Measurements from ENCODE around the gene SMS. TPM values are rescaled to one million over a fixed set of nuclear protein-coding genes. Genes with fewer than 3 reads are reported as not detected.

SMS gene
- total and polyA plus RNA-seq, 2 experiments from 2014 or later = 185 to 274 TPM

DNA sequence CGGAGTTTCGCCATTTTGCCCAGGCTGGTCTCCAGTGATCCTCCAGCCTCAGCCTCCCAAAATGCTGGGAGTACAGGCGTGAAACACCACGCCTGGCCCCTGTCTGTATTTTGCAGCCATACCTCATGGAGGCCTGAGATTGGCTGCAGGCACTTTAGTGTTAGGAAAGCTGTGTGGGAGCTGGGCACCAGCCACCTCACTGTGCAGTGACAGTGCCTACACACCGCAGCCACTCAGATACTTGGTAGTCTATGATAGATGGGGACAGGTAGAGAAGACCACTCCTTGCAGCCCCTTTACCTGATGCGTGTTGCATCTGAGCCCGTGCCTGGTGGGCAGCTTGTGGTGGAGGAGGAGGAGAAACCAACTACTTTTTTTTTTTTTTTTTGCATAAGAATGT is 16.3 kb downstream of the SMS start:
- ATAC-seq (no peak), DNase-seq (ENCODE audit: low spot score) (no peak)
- Histone ChIP-seq H3K4me3 (no peak overlapping the region), H3K4me1 (ENCODE audit: insufficient read depth) (peaks cover 46% of the 10 kb centered on the region), H3K36me3 (ENCODE audit: insufficient read depth) (no peaks in the 10 kb centered on the region), H3K27ac (ENCODE audit: low read depth) (no peak overlapping the region), H3K4me2 (no peak overlapping the region), H2AFZ (no peak overlapping the region), H3K79me2 (replicated peaks; ENCODE audit: insufficient read depth) (peaks cover 100% of the 10 kb centered on the region), H3K9me2 (ENCODE audit: insufficient read depth) (no peaks in the 10 kb centered on the region), H3K27me3 (ENCODE audit: insufficient read depth) (no peaks in the 10 kb centered on the region), H4K20me1 (replicated peaks; ENCODE audit: insufficient read depth) (peaks cover 23% of the 10 kb centered on the region), H3F3A (replicated peaks; ENCODE audit: low read depth) (no peaks in the 10 kb centered on the region)
- Mint-ChIP-seq H3K4me1 (peaks cover 73% of the 10 kb centered on the region), H3K4me3 (no peak overlapping the region), H3K9me3 (no peaks in the 10 kb centered on the region), H3K36me3 (ENCODE audit: low read depth) (peaks cover 7% of the 10 kb centered on the region; the same call in 1 of the 3 replicates), H3K27ac (no peak overlapping the region), H3K27me3 (ENCODE audit: insufficient read depth, low read depth, poor library complexity) (peaks cover 5% of the 10 kb centered on the region)
- TF ChIP-seq JUNB (IDR thresholded peaks at IDR 0.05; ENCODE audit: unreplicated experiment) = no peak
- TF ChIP-seq ZNF114 (CRISPR knock-in tag; IDR thresholded peaks at IDR 0.05) = no peak
- no peak for TF ChIP-seq STAT1 (IDR thresholded peaks at IDR 0.05; ENCODE audit: unreplicated experiment)
- TF ChIP-seq, protein P1, sequence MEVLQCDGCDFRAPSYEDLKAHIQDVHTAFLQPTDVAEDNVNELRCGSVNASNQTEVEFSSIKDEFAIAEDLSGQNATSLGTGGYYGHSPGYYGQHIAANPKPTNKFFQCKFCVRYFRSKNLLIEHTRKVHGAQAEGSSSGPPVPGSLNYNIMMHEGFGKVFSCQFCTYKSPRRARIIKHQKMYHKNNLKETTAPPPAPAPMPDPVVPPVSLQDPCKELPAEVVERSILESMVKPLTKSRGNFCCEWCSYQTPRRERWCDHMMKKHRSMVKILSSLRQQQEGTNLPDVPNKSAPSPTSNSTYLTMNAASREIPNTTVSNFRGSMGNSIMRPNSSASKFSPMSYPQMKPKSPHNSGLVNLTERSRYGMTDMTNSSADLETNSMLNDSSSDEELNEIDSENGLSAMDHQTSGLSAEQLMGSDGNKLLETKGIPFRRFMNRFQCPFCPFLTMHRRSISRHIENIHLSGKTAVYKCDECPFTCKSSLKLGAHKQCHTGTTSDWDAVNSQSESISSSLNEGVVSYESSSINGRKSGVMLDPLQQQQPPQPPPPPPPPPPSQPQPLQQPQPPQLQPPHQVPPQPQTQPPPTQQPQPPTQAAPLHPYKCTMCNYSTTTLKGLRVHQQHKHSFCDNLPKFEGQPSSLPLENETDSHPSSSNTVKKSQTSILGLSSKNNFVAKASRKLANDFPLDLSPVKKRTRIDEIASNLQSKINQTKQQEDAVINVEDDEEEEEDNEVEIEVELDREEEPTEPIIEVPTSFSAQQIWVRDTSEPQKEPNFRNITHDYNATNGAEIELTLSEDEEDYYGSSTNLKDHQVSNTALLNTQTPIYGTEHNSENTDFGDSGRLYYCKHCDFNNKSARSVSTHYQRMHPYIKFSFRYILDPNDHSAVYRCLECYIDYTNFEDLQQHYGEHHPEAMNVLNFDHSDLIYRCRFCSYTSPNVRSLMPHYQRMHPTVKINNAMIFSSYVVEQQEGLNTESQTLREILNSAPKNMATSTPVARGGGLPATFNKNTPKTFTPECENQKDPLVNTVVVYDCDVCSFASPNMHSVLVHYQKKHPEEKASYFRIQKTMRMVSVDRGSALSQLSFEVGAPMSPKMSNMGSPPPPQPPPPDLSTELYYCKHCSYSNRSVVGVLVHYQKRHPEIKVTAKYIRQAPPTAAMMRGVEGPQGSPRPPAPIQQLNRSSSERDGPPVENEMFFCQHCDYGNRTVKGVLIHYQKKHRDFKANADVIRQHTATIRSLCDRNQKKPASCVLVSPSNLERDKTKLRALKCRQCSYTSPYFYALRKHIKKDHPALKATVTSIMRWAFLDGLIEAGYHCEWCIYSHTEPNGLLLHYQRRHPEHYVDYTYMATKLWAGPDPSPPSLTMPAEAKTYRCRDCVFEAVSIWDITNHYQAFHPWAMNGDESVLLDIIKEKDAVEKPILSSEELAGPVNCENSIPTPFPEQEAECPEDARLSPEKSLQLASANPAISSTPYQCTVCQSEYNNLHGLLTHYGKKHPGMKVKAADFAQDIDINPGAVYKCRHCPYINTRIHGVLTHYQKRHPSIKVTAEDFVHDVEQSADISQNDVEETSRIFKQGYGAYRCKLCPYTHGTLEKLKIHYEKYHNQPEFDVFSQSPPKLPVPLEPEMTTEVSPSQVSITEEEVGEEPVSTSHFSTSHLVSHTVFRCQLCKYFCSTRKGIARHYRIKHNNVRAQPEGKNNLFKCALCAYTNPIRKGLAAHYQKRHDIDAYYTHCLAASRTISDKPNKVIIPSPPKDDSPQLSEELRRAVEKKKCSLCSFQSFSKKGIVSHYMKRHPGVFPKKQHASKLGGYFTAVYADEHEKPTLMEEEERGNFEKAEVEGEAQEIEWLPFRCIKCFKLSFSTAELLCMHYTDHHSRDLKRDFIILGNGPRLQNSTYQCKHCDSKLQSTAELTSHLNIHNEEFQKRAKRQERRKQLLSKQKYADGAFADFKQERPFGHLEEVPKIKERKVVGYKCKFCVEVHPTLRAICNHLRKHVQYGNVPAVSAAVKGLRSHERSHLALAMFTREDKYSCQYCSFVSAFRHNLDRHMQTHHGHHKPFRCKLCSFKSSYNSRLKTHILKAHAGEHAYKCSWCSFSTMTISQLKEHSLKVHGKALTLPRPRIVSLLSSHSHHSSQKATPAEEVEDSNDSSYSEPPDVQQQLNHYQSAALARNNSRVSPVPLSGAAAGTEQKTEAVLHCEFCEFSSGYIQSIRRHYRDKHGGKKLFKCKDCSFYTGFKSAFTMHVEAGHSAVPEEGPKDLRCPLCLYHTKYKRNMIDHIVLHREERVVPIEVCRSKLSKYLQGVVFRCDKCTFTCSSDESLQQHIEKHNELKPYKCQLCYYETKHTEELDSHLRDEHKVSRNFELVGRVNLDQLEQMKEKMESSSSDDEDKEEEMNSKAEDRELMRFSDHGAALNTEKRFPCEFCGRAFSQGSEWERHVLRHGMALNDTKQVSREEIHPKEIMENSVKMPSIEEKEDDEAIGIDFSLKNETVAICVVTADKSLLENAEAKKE (CRISPR knock-in tag; IDR thresholded peaks at IDR 0.05) = no peak
- no peak for TF ChIP-seq EZH2 (IDR thresholded peaks at IDR 0.05; ENCODE audit: low read depth, unreplicated experiment)
- TF ChIP-seq, protein P2, sequence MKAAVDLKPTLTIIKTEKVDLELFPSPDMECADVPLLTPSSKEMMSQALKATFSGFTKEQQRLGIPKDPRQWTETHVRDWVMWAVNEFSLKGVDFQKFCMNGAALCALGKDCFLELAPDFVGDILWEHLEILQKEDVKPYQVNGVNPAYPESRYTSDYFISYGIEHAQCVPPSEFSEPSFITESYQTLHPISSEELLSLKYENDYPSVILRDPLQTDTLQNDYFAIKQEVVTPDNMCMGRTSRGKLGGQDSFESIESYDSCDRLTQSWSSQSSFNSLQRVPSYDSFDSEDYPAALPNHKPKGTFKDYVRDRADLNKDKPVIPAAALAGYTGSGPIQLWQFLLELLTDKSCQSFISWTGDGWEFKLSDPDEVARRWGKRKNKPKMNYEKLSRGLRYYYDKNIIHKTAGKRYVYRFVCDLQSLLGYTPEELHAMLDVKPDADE (IDR thresholded peaks at IDR 0.05) = no peak
- TF ChIP-seq NANOG (IDR thresholded peaks at IDR 0.05; ENCODE audit: borderline replicate concordance) = no peak
